H1 (cell line): ENCODE measurements around the gene MEN1. TPM values are rescaled to one million over a fixed set of nuclear protein-coding genes. Genes with fewer than 3 reads are reported as not detected.

Experiments
- CTCF ChIA-PET: fragments of 300-600 bp; sonication (Branson Sonifier 250); formaldehyde crosslinking; loops from one replicate; lab custom pipeline; 2021; ENCODE audit not compliant: partially characterized antibody; lab: Charles Lee
- POLR2A ChIA-PET: fragments of 300-600 bp; sonication (Branson Sonifier 250); formaldehyde crosslinking; loops from one replicate; lab custom pipeline; 2021; ENCODE audit warnings: inconsistent platforms; ENCODE audit not compliant: partially characterized antibody; lab: Charles Lee
- DNase-seq, 2 experiments: peaks; one replicate each; pipeline versions ENCODE4 v3.0.0 to v3.0.0-alpha.2; 2010 to 2022; ENCODE audit warnings: low spot score in 2 of 2, low read depth in 1 of 2, mixed read lengths in 1 of 2
- FAIRE-seq: peaks from 2 replicates; lab custom pipeline; 2011; peaks lifted over from hg19 to GRCh38; lab: Jason Lieb, UNC
- H2AFZ ChIP-seq: 2 replicates; pipeline ENCODE4 v1.8.1; 2012; ENCODE audit warnings: low read length, inconsistent platforms
- H2AK5ac ChIP-seq: 2 replicates; pipeline ENCODE4 v1.6.1; 2013; ENCODE audit warnings: low read depth, low read length
- H2BK120ac ChIP-seq: replicated peaks from 2 replicates; pipeline ENCODE3; 2013; ENCODE audit warnings: low read depth, low read length, inconsistent platforms
- H2BK12ac ChIP-seq: 2 replicates; pipeline ENCODE4 v1.6.1; 2013; ENCODE audit warnings: low read depth, low read length
- H2BK15ac ChIP-seq: 2 replicates; pipeline ENCODE4 v1.6.1; 2013; ENCODE audit warnings: low read length
- H2BK20ac ChIP-seq: 2 replicates; pipeline ENCODE4 v1.6.1; 2013; ENCODE audit warnings: low read length
- H2BK5ac ChIP-seq: 2 replicates; pipeline ENCODE4 v1.6.1; 2013; ENCODE audit warnings: low read depth, low read length
- H3K14ac ChIP-seq: 2 replicates; pipeline ENCODE4 v1.6.1; 2013; ENCODE audit warnings: inconsistent platforms; ENCODE audit not compliant: insufficient read length
- H3K18ac ChIP-seq: 2 replicates; pipeline ENCODE4 v1.6.1; 2013; ENCODE audit warnings: low read length; ENCODE audit errors: extremely low read depth
- H3K23ac ChIP-seq: 2 replicates; pipeline ENCODE4 v1.6.1; 2013; ENCODE audit warnings: inconsistent platforms; ENCODE audit not compliant: insufficient read length
- H3K23me2 ChIP-seq: 2 replicates; pipeline ENCODE4 v1.6.1; 2013; ENCODE audit warnings: low read depth, low read length
- H3K27ac ChIP-seq: 2 replicates; pipeline ENCODE4 v1.6.1; 2011; ENCODE audit warnings: low read depth, low read length, inconsistent platforms
- H3K27me3 ChIP-seq, 4 experiments: replicated peaks in 1 of 4; 1 replicate in 1 of 4; 2 replicates in 3 of 4; pipeline versions ENCODE4 v1.6.1 to v1.8.1; 2011 to 2013; ENCODE audit warnings: low read length in 3 of 4, mild to moderate bottlenecking in 3 of 4, inconsistent platforms in 2 of 4, mixed read lengths in 2 of 4, moderate library complexity in 1 of 4; ENCODE audit not compliant: control insufficient read depth in 3 of 4, insufficient read depth in 3 of 4; ENCODE audit errors: extremely low read depth in 1 of 4
- H3K36me3 ChIP-seq, 4 experiments: 2 replicates each; pipeline versions ENCODE4 v1.6.1 to v1.8.1; 2011 to 2013; ENCODE audit warnings: mild to moderate bottlenecking in 4 of 4, low read length in 3 of 4, moderate library complexity in 2 of 4, control low read depth in 1 of 4, inconsistent platforms in 1 of 4; ENCODE audit not compliant: insufficient read depth in 4 of 4, control insufficient read depth in 2 of 4
- H3K4ac ChIP-seq: replicated peaks from 2 replicates; pipeline ENCODE3; 2013; ENCODE audit warnings: low read length, low read depth, mixed read lengths, inconsistent platforms; ENCODE audit not compliant: insufficient read length
- H3K4me1 ChIP-seq, 4 experiments: replicated peaks in 1 of 4; 1 replicate in 1 of 4; 2 replicates in 3 of 4; pipeline versions ENCODE4 v1.6.1 to v1.8.1; 2011 to 2013; ENCODE audit warnings: low read length in 3 of 4, inconsistent platforms in 2 of 4, mixed read lengths in 1 of 4; ENCODE audit not compliant: insufficient read depth in 4 of 4, control insufficient read depth in 3 of 4
- H3K4me2 ChIP-seq, 2 experiments: 2 replicates each; pipeline versions ENCODE4 v1.6.1 to v1.8.1; 2011 to 2013; ENCODE audit warnings: low read depth in 2 of 2, low read length in 2 of 2, control low read depth in 1 of 2, inconsistent platforms in 1 of 2, mild to moderate bottlenecking in 1 of 2; ENCODE audit not compliant: insufficient read depth in 1 of 2
- H3K4me3 ChIP-seq, 4 experiments: fragments of 200-600, 300-600 bp in 1 of 4; sonication (generic), shearing (Covaris generic), sonication (Bioruptor Twin) in 1 of 4; 2 replicates each; pipeline versions ENCODE4 v1.5.1 to v1.8.1; 2011 to 2016; ENCODE audit warnings: low read length in 4 of 4, low read depth in 3 of 4, control low read depth in 2 of 4, inconsistent platforms in 2 of 4, mild to moderate bottlenecking in 2 of 4, mixed read lengths in 1 of 4, moderate library complexity in 1 of 4; ENCODE audit not compliant: insufficient read depth in 2 of 4; ENCODE audit errors: extremely low read depth in 1 of 4
- H3K56ac ChIP-seq: replicated peaks from 2 replicates; pipeline ENCODE3; 2013; ENCODE audit warnings: low read depth, mild to moderate bottlenecking, mixed read lengths, low read length, inconsistent platforms; ENCODE audit not compliant: insufficient read length
- H3K79me1 ChIP-seq: 2 replicates; pipeline ENCODE4 v1.6.1; 2013; ENCODE audit warnings: low read depth, low read length, control low read depth
- H3K79me2 ChIP-seq, 2 experiments: 2 replicates each; pipeline versions ENCODE4 v1.6.1 to v1.8.1; 2012 to 2013; ENCODE audit warnings: low read length in 2 of 2, mild to moderate bottlenecking in 2 of 2, inconsistent platforms in 1 of 2; ENCODE audit not compliant: insufficient read depth in 2 of 2, control insufficient read depth in 1 of 2
- H3K9ac ChIP-seq, 4 experiments: replicated peaks in 1 of 4; 1 replicate in 1 of 4; 2 replicates in 3 of 4; pipeline versions ENCODE4 v1.6.1 to v1.8.1; 2011 to 2013; ENCODE audit warnings: low read depth in 3 of 4, low read length in 3 of 4, control low read depth in 2 of 4, mild to moderate bottlenecking in 2 of 4, moderate library complexity in 2 of 4, inconsistent platforms in 1 of 4; ENCODE audit errors: extremely low read depth in 1 of 4
- H3K9me3 ChIP-seq, 2 experiments: 2 replicates each; pipeline versions ENCODE4 v1.6.1 to v1.8.1; 2012 to 2013; ENCODE audit warnings: mild to moderate bottlenecking in 2 of 2, moderate library complexity in 2 of 2, control low read depth in 1 of 2, inconsistent platforms in 1 of 2, low read depth in 1 of 2, low read length in 1 of 2, mixed read lengths in 1 of 2; ENCODE audit not compliant: insufficient read depth in 2 of 2
- H4K20me1 ChIP-seq, 2 experiments: replicated peaks in 1 of 2; 2 replicates each; pipeline versions ENCODE3 to v1.8.1; 2011 to 2013; ENCODE audit warnings: inconsistent platforms in 2 of 2, low read length in 2 of 2, mild to moderate bottlenecking in 1 of 2; ENCODE audit not compliant: insufficient read depth in 2 of 2, control insufficient read depth in 1 of 2
- H4K5ac ChIP-seq: 2 replicates; pipeline ENCODE4 v1.6.1; 2013; ENCODE audit warnings: low read length, low read depth, mixed read lengths, inconsistent platforms; ENCODE audit not compliant: insufficient read length
- H4K8ac ChIP-seq: 2 replicates; pipeline ENCODE4 v1.8.0; 2013; ENCODE audit warnings: mild to moderate bottlenecking, moderate library complexity, low read length, inconsistent platforms; ENCODE audit not compliant: insufficient read depth; ENCODE audit errors: extremely low read depth
- H4K91ac ChIP-seq: replicated peaks from 2 replicates; pipeline ENCODE3; 2013; ENCODE audit warnings: low read length, mixed read lengths, inconsistent platforms; ENCODE audit not compliant: insufficient read length
- ASH2L ChIP-seq: fragments of 200-600, 300-600 bp; sonication (generic); IDR thresholded peaks from one replicate; pipeline ENCODE4 v1.7.1; 2017; ENCODE audit warnings: low read length
- EGR1 ChIP-seq: IDR thresholded peaks from 2 replicates; pipeline ENCODE4 v1.6.1; 2011; ENCODE audit warnings: low read depth, low read length, borderline replicate concordance
- JUND ChIP-seq: IDR thresholded peaks from 2 replicates; pipeline ENCODE4 v1.6.1; 2011; ENCODE audit warnings: mild to moderate bottlenecking, improper control_type of control experiment, low read length
- RBBP5 ChIP-seq: IDR thresholded peaks from 2 replicates; pipeline ENCODE4 v1.7.1; 2012; ENCODE audit warnings: low read depth, mild to moderate bottlenecking, inconsistent platforms, low read length, moderate library complexity, borderline replicate concordance
- ZNF274 ChIP-seq: IDR thresholded peaks from 2 replicates; pipeline ENCODE4 v1.7.0; 2012; ENCODE audit warnings: low read length, borderline replicate concordance; ENCODE audit errors: extremely low read depth
- WGBS, 2 experiments: shearing (Covaris generic) in 1 of 2; methylation state at CpG; one replicate each; pipeline versions ENCODE4 v1.1.6 to v1.1.7; 2013 to 2015; ENCODE audit warnings: low lambda C conversion rate in 2 of 2, mixed read lengths in 2 of 2, inconsistent platforms in 1 of 2, low coverage in 1 of 2, missing lambda C conversion rate in 1 of 2; ENCODE audit not compliant: insufficient replicate concordance in 2 of 2, insufficient coverage in 1 of 2, insufficient read length in 1 of 2; ENCODE audit errors: extremely low coverage in 1 of 2, missing lambda C conversion rate in 1 of 2; 5-methylcytosine and 5-hydroxymethylcytosine counted together
- polyA plus RNA-seq, 7 experiments: library from polyadenylated mRNA; depleted of rRNA in 3 of 7; stranded (reverse) in 5 of 7; unstranded in 2 of 7; fragments of >200 nt in 5 of 7; fragments of 200-250 nt in 2 of 7; gene quantifications; 1 replicate in 5 of 7; 2 replicates in 1 of 7; 4 replicates in 1 of 7; pipeline versions ENCODE4 v1.2.1 to v1.2.3, GENCODE V29; 2011 to 2013; ENCODE audit warnings: missing spikeins in 2 of 7, mixed read lengths in 2 of 7
- total RNA-seq: library from RNA; stranded (reverse); fragmentation: NEBNext Ultra II Directional; extraction: Animal tissue kit (Norgen Biotek cat#: 25700); gene quantifications from 2 replicates; pipeline ENCODE4 v1.2.1, GENCODE V29; 2021
- TF ChIP-seq, protein P1 (sequence below): IDR thresholded peaks from 2 replicates; pipeline ENCODE4 v1.6.1; 2012; ENCODE audit warnings: inconsistent platforms

MEN1 gene
- total and polyA plus RNA-seq, 2 of the 8 experiments (the other 6 are each of a cell fraction or from before 2014, with no cell fraction given) = 47.2 to 56.3 TPM

DNA sequence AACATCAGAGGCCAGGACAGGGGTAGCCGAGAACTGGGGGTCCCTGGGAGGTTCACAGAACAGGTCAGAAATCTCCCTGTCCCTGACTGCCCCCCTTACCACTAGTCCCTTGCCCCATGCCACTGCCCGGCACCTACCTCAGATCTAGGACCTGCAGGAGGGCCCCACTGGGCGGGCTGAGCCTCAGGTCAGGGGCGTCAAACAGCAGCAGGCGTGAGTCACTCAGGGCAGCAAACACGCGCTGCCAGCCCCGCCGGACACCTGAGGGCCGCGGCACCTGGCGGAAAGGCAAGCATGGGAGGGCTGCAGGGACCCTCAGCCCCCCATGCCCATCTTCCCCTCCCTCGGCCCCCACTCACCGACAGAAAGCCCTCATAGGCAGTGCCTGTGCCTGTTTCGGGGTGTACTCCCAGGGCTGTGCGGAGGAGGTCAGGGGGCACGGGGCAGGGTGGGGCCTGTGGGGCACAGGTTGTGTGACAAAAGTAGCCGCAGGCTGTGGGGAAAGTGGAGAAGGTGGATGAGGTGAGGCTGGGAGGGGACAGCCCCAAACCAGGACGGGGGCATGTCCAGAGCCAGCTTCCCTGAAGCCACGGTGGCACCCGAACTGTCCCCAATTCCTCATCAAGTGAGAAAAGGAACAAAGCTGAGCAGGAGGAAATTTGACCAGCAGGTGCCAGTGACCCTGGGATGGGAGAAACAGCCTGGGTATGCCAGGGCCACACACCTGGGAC is 22.3 kb upstream of the MEN1 start:
- H3K79me1 ChIP-seq = no peaks in the 10 kb centered on the region
- no peaks in the 10 kb centered on the region for H3K9me3 ChIP-seq
- no peak overlapping the region for H3K23ac ChIP-seq
- H4K91ac ChIP-seq = no peak overlapping the region
- H2BK20ac ChIP-seq = no peak overlapping the region
- H2BK15ac ChIP-seq = no peak overlapping the region
- H2BK12ac ChIP-seq = no peak overlapping the region
- H2BK5ac ChIP-seq = no peak overlapping the region
- TF ChIP-seq JUND = no peak
- no peak for TF ChIP-seq ASH2L
- TF ChIP-seq EGR1 = no peak
- no peak for TF ChIP-seq RBBP5
- no peak for TF ChIP-seq ZNF274
- TF ChIP-seq, protein P1, sequence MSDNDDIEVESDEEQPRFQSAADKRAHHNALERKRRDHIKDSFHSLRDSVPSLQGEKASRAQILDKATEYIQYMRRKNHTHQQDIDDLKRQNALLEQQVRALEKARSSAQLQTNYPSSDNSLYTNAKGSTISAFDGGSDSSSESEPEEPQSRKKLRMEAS = no peak
- no peak overlapping the region for H4K5ac ChIP-seq
- H3K36me3 ChIP-seq = peaks cover 5 to 35% (median 13%) of the 10 kb centered on the region in 4 experiments; a peak in 5 of 8 replicates
- H3K9ac ChIP-seq = no peak overlapping the region
- no peak overlapping the region for H3K27ac ChIP-seq
- CTCF ChIA-PET = interaction anchor here (1.0 to 1.5 kb wide), 2 partner anchors 14 to 15 kb away, joined by 3 read pairs; no protein-coding TSS in a partner anchor
- no peaks in the 10 kb centered on the region for H3K23me2 ChIP-seq
- H3K4me1 ChIP-seq = no peaks in the 10 kb centered on the region
- no peak overlapping the region for H3K4me2 ChIP-seq
- no peak overlapping the region for H3K18ac ChIP-seq
- H3K14ac ChIP-seq = no peak overlapping the region
- no peak overlapping the region for H2AK5ac ChIP-seq
- 97% methylated on average over 18 of the region's 21 CpGs; no CpG with 5 or more reads in 1 of the 2 experiments for WGBS, 2 experiments
- peaks cover 7 to 8% of the 10 kb centered on the region in 2 experiments for H4K20me1 ChIP-seq
- H2BK120ac ChIP-seq = no peak overlapping the region
- FAIRE-seq (no peak), DNase-seq (no peak)
- H4K8ac ChIP-seq = no peak overlapping the region
- POLR2A ChIA-PET = interaction anchor here (1.0 kb wide), 1 partner anchor 17 kb away, joined by 5 read pairs; no protein-coding TSS in a partner anchor
- no peak overlapping the region for H2AFZ ChIP-seq
- no peaks in the 10 kb centered on the region for H3K79me2 ChIP-seq
- no peak overlapping the region for H3K56ac ChIP-seq
- H3K27me3 ChIP-seq = no peaks in the 10 kb centered on the region
- no peak overlapping the region for H3K4ac ChIP-seq
- no peak overlapping the region for H3K4me3 ChIP-seq
